Measurements from ENCODE around the gene LARP4.

LARP4 gene

GRCh38 chr12:50402264-50403000 is 1.7 kb downstream of the LARP4 start:
- H3K27ac ChIP-seq (ENCODE audit: extremely low read depth, low read depth, low read length), result peak overlapping the region; percentile 93; the same call in 1 of the 2 replicates
- H3K4me1 ChIP-seq (ENCODE audit: control insufficient read depth, insufficient read depth, low read length), result peaks cover 6% of the 10 kb centered on the region; the same call in 1 of the 2 replicates
- ChIA-PET POLR2A (interaction anchor here (0.5 kb wide), 1 partner anchor 33 kb away, joined by 4 read pairs; no protein-coding TSS in a partner anchor), CTCF (no interaction called here)
- H3K4me3 ChIP-seq (ENCODE audit: low read depth, low read length), result peak overlapping the region; percentile 84
- no peaks in the 10 kb centered on the region; a peak in 1 of 3 replicates for H3K36me3 ChIP-seq (ENCODE audit: control insufficient read depth in 2 of 2, insufficient read depth in 1 of 2, low read length in 2 of 2)
- TF ChIP-seq PRDM6 (tag by site-specific recombination; IDR thresholded peaks at IDR 0.05) (peak; percentile 69), ZSCAN18 (tag by site-specific recombination; IDR thresholded peaks at IDR 0.05) (no peak)
- H3K9me3 ChIP-seq (ENCODE audit: control insufficient read depth, insufficient read depth, low read depth, low read length), result no peaks in the 10 kb centered on the region

- H3K9me3 ChIP-seq (ENCODE audit: control insufficient read depth, insufficient read depth, low read depth, low read length), result no peaks in the 10 kb centered on the region
- peaks cover 6% of the 10 kb centered on the region; the same call in 1 of the 2 replicates for H3K4me1 ChIP-seq (ENCODE audit: control insufficient read depth, insufficient read depth, low read length)
- POLR2A ChIA-PET, result interaction anchor here (0.5 kb wide), 1 partner anchor 32 kb away, joined by 4 read pairs; no protein-coding TSS in a partner anchor
- H3K27ac ChIP-seq (ENCODE audit: extremely low read depth, low read depth, low read length), result no peak overlapping the region
- peak overlapping the region; percentile 84 for H3K4me3 ChIP-seq (ENCODE audit: low read depth, low read length)
- no peaks in the 10 kb centered on the region; a peak in 1 of 3 replicates for H3K36me3 ChIP-seq (ENCODE audit: control insufficient read depth in 2 of 2, insufficient read depth in 1 of 2, low read length in 2 of 2)
- CTCF ChIA-PET, result interaction anchor here (0.6 kb wide), 1 partner anchor 16 kb away, joined by 4 read pairs; no protein-coding TSS in a partner anchor
- TF ChIP-seq ZNF416 (tag by site-specific recombination; IDR thresholded peaks at IDR 0.05) (no peak), ZNF16 (tag by site-specific recombination; IDR thresholded peaks at IDR 0.05; ENCODE audit: low read depth) (no peak), ZNF701 (tag by site-specific recombination; IDR thresholded peaks at IDR 0.05) (no peak), ZNF350 (tag by site-specific recombination; IDR thresholded peaks at IDR 0.05) (no peak), ZBTB20 (tag by site-specific recombination; IDR thresholded peaks at IDR 0.05) (no peak), ZFP3 (tag by site-specific recombination; IDR thresholded peaks at IDR 0.05; ENCODE audit: low read depth) (no peak), PRDM6 (tag by site-specific recombination; IDR thresholded peaks at IDR 0.05) (no peak; the same call in none of the 2 replicates)
Measured at GRCh38 chr12:50403001-50403440, 2.3 kb downstream of the LARP4 start.

GRCh38 chr12:50404307-50404706 is 3.6 kb downstream of the LARP4 start:
- H3K4me1 ChIP-seq (ENCODE audit: control insufficient read depth, insufficient read depth, low read length), result peaks cover 8% of the 10 kb centered on the region; the same call in 1 of the 2 replicates
- peaks cover 0 to 6% of the 10 kb centered on the region in 2 experiments; a peak in 1 of 3 replicates for H3K36me3 ChIP-seq (ENCODE audit: control insufficient read depth in 2 of 2, insufficient read depth in 1 of 2, low read length in 2 of 2)
- ChIA-PET POLR2A (interaction anchor here (0.7 kb wide), 1 partner anchor 191 kb away, joined by 4 read pairs; no protein-coding TSS in a partner anchor), CTCF (interaction anchor here (0.6 kb wide), 1 partner anchor 814 kb away, joined by 4 read pairs; the partner anchor contains the start of gene POU6F1)
- no peaks in the 10 kb centered on the region for H3K9me3 ChIP-seq (ENCODE audit: control insufficient read depth, insufficient read depth, low read depth, low read length)
- H3K27ac ChIP-seq (ENCODE audit: extremely low read depth, low read depth, low read length), result no peak overlapping the region
- H3K4me3 ChIP-seq (ENCODE audit: low read depth, low read length), result no peak overlapping the region
- no peak for TF ChIP-seq ZSCAN4 (tag by site-specific recombination; IDR thresholded peaks at IDR 0.05)
- TF ChIP-seq ZNF473 (tag by site-specific recombination; IDR thresholded peaks at IDR 0.05), result no peak
- TF ChIP-seq ZFP3 (tag by site-specific recombination; IDR thresholded peaks at IDR 0.05; ENCODE audit: low read depth), result no peak
- TF ChIP-seq CTCF (tag by site-specific recombination; IDR thresholded peaks at IDR 0.05), result no peak
- no peak for TF ChIP-seq ZEB2 (tag by site-specific recombination; IDR thresholded peaks at IDR 0.05)
- TF ChIP-seq ZBTB6 (tag by site-specific recombination; IDR thresholded peaks at IDR 0.05), result no peak
- no peak for TF ChIP-seq OSR2 (tag by site-specific recombination; IDR thresholded peaks at IDR 0.05)
- TF ChIP-seq PBX3 (CRISPR knock-in tag; IDR thresholded peaks at IDR 0.05), result no peak
- TF ChIP-seq ZNF223 (tag by site-specific recombination; IDR thresholded peaks at IDR 0.05), result no peak
- TF ChIP-seq ZNF16 (tag by site-specific recombination; IDR thresholded peaks at IDR 0.05; ENCODE audit: low read depth), result no peak
- TF ChIP-seq ZNF629 (tag by site-specific recombination; IDR thresholded peaks at IDR 0.05), result no peak

All from HEK293 (cell line).